ENCODE data around the gene FUBP3.
A peak's percentile ranks its signal among the peaks of the same experiment; 100 is the strongest.

Gene FUBP3

DNA sequence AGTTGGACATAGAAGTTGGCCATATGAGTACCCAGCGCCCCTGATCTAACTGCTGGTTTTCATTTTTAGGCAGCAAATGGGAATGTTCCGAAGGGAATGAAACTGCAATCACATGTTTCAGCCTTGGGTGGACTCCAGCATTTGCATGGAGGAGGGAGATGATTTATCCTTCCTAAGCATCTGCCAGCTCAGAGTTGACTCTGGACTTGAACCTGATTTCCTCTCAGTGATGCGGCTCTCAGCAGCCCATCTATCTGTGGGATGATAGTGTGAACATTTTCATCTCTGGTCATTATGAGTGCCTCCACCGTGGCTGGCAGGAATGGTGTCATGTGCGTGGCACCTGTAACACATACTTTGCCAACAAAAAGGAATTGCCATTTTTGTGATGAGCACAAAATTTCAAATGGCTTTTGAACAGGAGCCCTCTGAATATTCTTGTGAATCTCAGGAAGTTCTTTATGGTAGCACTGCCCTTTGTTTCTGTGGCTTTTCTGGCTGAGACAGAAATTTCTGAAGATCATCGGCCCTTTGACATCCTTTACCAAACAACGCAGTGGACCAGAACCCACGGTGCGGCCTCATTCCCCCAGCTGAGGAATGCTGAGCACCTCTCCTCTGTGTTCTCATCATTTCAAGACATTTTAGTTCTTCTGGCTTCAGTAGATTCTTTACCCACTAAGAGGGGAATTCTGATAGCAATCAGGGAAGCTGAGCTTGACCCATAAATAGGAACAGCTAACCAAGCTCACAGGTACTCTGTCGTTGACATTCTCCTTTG lies 28.5 kb downstream of the FUBP3 start:
- peak; percentile 73 for DNase-seq (ENCODE audit: low spot score)

DNA sequence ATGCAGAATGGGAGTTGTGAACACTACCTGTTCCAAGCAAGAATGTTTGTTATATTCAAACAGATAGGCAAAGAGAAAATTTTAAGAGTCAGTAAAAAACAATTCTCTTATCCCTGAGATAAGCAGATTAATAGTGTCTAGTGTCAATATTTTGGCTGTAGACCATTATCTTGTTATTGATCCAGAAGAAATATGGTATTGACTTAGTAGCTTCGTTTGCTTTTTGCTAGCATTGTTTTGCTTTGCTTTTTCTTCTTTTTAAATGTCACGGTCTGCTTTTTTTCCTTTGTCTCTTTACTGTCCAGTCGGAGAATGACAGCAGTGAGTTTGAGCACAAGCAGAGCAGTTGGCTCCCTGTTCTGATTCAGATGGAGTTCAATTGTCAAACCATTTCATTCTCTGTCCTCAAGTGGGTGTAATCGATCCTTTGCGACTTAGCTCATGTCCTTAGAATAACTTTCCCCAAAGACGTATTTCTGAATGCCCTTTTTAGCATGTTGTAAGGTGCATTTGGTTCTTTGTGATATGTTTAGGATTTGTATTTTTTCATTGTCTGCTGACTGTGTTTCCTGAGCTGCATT lies 29.3 kb downstream of the FUBP3 start:
- no peak for DNase-seq (ENCODE audit: low spot score)

DNA sequence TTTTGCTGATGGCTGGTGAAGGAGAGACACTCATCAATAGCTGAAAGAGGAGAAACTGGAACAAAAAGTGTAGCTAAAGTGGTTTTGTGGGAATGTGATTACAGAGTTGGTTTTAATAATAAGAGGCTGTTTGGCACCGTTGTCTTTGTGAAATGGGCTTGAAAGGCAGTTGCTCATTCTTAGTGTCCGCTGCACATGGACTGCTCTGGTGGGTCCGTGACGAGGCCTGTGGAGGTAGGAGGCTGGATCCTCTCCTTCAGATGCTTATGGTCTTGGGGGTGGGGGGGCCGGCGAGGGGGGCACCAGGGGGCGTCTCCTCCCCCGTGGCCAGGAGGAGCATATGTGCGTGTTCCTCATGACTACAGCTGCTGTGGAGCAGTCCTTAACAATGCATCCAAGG lies 29.8 kb downstream of the FUBP3 start:
- no peak for DNase-seq (ENCODE audit: low spot score)

DNA sequence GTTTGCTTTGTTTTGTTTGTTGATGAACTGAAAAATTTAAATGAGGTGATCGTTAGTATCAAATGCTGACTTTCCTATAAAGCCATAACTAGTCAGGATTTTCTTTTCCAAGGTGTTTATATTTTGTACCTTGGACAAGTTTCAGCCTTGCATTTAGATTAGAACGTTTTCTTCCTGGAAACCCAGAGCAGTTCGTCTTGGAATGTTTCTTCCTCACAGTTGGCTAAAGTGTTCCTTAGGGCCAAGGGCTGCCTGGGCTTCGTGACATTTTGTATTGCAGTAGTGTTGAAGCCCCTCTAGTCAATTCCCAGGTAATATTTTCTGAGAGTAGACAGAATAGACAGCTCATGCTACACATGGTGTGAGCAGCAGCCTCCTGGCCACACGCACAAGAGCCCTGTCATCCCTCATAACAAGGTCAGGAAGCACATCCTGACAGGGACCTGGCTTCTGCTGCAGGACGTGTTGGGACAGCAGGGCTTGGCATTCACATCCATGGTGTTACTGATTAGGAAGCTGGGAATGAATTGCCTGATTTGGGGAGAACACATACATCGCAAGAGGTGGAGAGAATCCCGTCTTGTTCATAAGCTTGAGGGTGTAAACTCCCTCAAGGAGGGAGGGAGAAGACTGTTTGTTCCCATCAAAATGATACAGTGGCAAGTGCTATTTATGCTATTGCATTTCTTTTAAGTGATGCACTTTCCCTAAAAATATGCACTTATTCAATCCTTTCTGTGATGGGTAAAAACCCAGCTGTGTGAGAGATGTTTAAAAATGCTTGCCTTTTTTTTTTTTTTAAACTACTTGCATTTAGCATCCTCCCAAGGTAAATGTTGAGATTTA lies 31.7 kb downstream of the FUBP3 start:
- no peak for DNase-seq (ENCODE audit: low spot score)

DNA sequence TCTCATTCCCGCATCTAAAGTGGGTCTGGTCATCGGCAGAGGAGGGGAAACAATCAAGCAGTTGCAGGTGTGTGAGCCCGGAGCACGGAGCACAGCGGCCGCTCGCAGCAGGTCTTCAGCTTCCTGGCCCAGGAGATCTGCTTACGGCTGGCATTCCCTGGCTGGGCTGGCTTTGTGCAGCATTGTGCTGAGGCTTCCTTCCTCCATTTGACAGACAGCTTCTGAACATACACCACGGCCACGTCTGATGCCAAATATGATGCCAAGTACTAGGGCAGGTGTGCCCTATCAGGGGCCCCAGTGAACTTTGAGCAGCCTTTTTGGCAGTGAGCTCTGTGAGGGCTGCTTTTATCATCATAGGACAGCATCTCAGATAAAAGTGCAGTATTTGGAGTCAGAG lies 37.1 kb downstream of the FUBP3 start:
- no peak for DNase-seq (ENCODE audit: low spot score)

DNA sequence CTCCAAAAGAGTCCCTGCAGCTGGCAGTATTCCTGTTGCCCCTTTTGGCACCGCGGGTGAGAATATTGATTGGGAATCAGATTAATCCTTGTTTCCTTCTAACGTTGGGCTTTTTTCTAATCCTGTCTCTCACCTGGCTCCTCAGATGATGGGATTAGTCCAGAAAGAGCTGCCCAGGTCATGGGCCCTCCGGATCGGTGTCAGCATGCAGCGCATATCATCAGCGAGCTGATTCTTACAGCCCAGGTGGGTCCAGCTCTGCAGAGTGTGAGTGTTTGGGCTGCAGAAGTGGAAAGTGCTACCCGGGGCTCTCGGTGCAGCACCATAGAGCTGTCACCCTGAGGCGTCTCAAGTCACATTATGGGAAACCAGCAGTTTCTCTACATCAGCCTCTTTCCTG lies 44.1 kb downstream of the FUBP3 start:
- DNase-seq (ENCODE audit: low spot score): no peak

DNA sequence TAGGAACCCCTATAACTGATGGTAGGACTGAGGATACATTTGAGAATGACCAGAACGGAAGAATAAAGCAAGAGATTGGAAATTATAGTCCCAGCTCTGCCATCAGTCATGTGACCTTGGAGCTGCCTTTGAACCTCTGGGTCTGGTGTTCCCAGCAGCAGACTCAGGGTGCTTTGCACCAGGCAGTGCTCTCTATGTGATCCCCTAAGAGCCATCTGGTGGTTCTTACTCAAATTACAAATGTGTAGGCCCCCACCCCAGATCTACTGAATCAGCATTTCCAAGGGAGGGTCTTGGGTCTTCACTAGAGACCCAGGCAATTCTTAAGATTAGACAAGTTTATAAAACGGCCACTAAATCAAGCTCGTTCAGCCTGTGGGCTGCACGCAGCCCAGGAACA lies 44.8 kb downstream of the FUBP3 start:
- DNase-seq (ENCODE audit: low spot score): no peak

DNA sequence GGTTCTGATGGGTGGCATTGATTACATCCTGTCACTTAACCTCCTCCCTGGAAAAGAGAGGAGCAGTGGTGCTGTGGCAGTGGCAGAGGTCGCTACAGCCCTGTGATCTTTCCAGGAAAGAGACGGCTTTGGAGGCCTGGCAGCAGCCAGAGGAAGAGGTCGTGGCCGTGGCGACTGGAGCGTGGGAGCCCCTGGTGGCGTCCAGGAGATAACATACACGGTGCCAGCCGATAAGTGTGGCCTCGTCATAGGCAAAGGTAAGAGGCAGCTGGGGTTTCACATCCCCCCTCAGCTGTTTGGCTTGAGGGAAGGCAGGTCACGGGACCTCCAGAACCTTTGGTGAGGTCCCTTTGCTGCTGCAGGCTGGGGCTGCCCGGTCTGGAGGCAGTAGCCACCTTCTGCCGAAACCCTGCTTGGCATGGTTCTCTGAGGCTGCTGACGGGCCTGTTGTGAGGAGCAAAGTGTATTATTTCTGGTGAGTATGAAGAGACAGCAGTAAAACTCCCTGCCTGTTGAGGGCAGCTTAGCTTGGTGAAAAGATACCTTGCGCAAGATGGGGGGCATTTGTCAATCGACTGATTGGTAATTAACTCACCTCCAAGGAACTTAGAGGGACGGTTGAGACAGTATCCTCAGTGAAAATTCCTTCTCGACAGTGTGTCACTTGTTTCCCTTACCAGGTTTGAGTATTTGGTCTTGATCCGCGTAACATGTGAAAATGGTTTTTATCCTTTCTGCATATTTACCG lies 47.0 kb downstream of the FUBP3 start:
- no peak for DNase-seq (ENCODE audit: low spot score)

DNA sequence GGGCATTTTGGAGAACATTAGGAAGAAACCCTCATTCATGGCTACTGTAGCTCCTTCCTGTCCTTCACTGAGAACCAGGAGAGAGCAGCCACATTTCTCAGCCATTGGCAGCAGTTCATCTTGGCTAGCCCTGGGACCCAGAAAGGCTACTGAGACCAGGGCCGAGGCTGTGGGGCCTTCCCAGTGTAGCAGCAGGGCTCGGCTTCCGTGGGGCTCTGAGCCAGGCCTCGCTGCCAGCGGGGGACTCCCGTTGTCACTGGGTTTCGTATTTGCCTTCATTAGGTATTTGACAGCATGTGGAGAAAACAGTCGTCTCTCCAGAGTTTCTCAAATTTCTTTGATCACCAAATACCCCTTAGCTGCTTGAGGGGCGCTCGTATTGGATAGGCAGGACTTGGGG lies 47.7 kb downstream of the FUBP3 start:
- no peak for DNase-seq (ENCODE audit: low spot score)

DNA sequence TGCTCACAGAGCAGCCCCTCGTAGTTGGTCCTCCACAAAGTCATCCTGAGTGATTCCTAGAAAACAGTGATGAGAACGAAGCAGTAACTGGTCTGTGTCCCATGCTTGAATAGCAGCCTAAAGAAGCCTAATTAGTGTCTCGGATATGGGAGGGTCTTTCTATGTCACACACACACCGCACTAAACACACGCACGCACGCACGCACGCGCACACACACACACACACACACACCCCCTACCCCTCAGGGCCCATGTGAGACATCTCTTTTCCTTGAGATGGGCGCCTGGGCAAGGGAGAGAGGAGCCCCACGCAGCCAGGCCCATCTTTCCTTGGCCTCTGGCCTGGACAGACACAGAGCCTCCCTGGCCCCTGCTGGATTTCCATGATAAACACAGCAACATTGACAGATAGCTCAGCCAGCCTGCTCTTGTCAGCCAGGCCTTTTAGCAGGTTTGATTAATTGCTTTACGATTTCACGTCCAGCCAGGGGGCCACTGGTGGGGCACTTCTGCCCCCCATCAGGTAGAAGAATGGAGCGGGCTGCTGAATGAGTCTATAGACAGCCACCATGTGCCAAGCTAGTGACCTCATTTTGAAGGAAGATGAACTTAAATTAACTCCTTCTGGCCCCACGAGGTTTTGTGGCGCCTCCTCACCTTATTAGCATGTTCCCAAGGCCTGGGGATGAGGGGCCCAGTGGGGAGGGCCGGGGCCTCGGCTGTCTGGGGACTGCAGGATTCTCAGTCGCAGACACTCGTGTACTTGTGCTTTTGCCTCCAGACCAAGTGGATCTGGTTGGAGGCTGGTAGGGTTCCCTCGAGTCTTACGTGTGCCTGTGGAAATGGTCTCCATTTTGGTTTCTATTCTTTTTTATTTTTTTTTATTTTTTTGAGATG lies 48.8 kb downstream of the FUBP3 start:
- DNase-seq (ENCODE audit: low spot score): no peak

DNA sequence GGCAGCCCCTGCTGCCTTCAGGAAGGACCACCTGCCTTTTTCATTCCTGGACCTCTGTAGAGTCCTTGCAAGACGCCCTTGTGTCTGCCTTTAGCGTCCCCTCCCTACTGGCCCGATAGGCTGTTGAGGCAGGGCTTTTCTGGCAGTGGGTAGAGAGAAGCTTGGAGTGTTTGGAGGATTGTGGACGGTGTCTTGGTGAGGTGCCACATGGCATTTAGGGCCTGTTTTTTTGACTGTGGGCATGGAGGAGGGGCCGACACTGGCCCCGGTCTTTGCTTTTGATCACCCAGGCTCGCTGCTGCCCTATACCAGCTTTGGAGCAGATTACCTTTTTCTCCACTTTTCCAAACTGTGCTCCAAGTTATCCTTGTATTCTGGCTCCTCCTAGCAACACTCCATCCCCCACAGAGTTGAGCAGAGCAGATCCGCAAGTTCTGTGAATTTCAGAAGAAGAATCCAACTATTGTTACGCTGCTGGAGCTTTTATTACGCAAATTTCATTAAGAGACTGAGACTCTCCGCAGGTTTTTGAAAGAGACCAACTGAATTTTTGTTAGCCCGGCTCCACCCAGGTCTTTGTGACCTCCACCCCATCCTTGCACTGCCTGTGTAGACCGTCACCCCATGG lies 50.2 kb downstream of the FUBP3 start:
- DNase-seq (ENCODE audit: low spot score): no peak

DNA sequence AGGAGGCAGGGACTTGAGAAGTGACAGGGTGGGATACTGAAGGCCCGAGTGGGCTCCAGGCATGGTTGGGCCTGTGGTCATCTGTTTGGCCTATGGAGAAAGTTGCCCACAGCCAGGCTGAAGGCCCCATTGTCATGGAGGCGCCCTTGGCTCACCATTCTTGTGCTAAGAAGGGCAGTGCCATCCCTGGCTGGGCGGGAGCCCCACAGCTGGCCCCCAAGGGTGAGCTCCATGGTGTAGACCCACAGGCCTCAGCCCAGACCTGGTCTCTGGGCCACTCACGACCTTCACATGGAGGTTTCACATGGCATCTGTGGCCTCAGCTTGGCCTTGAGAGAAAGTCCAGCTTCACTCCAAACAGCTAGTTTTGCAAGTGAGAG lies 50.7 kb downstream of the FUBP3 start:
- DNase-seq (ENCODE audit: low spot score): no peak

DNA sequence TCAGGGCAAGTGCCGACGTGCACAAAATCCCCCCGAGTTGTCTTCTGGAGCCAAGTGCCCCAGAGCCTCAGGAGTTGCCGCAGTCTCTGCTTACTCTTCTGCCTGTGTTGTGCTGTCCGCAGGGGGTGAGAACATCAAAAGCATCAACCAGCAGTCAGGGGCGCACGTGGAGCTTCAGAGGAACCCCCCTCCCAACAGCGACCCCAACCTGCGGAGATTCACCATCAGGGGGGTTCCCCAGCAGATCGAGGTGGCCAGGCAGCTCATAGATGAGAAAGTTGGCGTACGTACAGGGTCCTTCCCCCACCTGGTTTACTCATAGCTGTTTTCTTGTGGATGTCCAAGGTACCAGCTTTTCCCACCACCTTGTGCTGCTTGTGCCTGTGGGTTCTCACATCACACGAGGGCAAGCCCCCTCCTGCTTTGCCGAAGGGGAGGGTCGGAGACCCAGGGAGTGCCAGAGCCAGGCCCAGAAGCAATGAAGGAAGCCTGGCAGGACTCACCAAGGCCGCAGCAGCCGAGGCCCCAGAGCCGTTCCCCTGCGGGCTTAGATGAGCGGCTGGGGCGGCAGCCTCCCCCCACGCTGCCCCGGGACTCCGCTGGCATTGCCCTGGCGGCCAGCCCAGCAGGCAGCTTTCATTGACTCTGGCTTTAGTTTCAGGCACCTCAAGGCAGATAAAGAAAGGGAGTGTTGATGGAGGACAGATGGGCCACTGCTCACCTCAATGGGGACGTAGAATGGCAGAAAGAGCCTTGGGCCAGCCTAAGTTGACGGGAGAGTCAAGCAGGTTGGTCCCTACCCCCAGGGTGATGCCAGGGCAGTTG lies 51.3 kb downstream of the FUBP3 start:
- no peak for DNase-seq (ENCODE audit: low spot score)

DNA sequence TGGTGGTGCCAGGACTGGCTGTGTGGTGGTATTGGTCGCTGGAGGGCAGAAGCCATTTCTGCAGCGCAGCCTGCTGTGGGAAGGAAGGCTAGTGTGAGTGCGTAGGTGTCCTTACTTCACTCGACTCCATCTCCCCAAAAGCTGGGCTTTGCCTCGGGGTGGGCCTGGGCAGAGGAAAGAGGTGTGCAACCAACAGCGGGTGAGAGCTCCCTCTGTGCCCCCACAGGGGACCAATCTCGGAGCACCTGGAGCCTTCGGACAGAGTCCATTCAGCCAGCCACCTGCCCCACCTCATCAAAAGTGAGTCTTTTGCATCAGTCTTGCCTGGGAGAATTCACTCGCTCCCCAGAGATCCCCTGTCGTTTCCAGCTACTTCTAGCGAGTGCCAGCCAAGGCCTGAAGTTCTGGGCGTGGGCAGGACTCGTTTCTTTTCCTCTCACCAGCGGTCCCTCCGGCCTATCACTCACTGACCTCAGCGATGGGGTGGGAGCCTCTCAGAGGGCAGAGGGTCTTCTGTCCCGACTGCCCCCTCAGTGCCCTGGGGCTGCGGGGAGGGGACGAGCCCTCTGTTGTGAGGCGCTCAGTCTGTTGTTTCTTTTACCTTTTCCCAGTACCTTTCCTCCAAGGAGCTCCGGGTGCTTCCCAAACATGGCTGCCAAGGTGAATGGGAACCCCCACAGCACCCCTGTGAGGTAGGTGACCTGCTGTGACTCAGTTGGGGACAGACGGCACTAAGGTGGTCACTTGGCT lies 52.1 kb downstream of the FUBP3 start:
- no peak for DNase-seq (ENCODE audit: low spot score)

DNA sequence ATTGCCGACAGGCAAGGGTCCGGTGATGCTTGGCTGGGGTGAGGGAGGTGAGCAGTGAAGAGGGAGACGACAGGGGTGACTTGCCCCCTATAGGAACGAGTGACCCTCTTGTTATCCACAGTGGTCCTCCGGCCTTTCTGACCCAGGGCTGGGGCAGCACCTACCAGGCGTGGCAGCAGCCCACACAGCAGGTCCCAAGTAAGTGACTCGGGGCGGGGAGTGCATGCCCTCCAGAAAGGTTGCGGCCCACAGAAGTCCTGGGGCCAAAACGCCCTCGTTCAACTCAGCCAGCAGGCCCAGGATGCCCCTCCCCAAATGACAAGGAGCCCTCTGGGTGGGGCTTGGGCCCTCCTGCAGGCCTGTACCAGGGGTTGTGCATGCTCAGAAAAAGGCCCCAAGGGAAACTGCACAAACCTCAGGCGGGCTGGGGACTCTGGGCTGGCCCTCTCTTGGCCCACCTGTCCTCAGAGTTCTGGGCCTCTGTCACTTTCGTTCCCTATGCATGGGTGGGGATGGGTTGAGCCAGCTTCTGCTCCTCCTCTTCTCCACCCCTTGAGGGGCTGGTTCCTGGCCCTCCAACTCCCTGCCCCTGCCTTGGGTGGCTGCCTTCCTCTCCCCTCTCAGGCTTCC lies 52.8 kb downstream of the FUBP3 start:
- DNase-seq (ENCODE audit: low spot score): no peak

DNA sequence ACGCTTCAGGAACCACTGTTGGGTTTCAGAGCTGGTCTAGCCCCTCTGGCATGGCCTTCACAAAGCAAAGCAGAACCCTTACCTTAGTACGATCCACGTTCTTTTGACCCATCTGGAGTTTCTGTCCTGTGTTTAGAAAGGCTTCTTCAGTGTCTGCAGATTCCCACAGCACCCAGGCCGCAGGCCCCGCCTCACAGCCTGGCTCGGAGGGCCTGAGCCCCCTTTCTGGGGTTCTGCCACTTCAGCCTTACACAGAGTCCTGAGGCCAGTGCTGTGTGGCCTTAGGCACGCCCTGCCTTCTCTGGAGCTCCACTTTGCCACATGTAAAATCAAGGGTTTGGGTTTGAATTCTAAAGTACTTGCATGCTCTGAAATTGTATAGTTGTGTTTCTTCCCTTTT lies 53.5 kb downstream of the FUBP3 start:
- no peak for DNase-seq (ENCODE audit: low spot score)

DNA sequence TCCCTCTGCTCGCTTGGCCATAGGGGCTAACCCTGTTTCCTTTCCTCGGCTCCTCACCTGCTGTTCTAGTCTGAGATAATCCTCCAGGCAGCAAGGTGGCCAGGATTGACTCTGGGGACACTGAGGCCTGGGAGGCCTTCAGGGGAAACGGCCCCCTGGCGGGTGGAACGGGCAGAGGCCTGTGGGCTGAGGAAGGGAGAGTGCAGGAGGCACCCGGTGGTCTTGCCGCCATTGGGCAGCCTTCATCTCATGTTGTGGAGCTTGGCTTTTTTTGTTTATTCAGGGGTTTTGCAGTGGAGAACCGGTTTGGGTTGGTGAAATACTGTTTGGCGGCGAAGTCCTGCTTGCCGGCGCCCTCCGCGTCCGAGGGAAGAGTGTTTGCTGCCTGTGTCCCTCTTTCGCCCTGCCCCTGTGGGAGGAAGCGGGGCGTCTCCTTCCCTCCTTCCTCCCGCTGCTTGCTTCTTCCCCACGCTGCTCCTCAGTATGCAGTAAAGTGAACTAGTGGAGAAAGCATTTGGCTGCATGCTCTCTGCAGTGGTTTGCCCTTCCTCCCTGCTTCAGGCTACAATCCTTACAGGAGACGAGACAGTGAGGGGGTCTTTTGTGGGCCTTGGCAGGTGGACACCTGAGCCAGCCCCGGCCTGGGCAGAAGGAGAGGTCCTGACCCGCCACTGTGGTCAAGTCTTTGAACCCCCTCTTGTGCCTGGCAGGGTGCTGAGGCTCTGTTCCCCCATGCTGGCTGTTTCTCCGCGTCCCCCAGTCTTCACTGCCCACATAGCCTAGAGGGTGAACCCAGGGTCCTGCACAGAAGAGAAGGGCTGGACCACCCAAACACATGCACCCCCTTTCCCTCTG lies 54.2 kb downstream of the FUBP3 start:
- DNase-seq (ENCODE audit: low spot score): no peak
